GM12891 (cell line): ENCODE data around the gene DOCK11.
"Not testable (repeated sequence)": the region's sequence is repeated elsewhere in the genome, so short reads cannot be mapped to it uniquely, and the experiment has no call there.

Experiments used
- DNase-seq: peaks from one replicate; pipeline ENCODE4 v3.0.0; 2011; ENCODE audit warnings: low spot score; ENCODE audit not compliant: insufficient read length
- FAIRE-seq: peaks from 2 replicates; lab custom pipeline; 2011; peaks lifted over from hg19 to GRCh38; lab: Jason Lieb, UNC
- PAX5 ChIP-seq: IDR thresholded peaks from 2 replicates; pipeline ENCODE4 v1.6.1; 2011; ENCODE audit warnings: low read length, moderate library complexity, mild to moderate bottlenecking; ENCODE audit not compliant: insufficient read depth, severe bottlenecking
- POLR2A ChIP-seq: IDR thresholded peaks from 2 replicates; pipeline ENCODE4 v1.6.1; 2011; ENCODE audit warnings: low read depth, low read length, control low read depth
- POLR2AphosphoS5 ChIP-seq: IDR thresholded peaks from 2 replicates; pipeline ENCODE4 v1.6.1; 2011; ENCODE audit warnings: low read depth, low read length, control low read depth
- POU2F2 ChIP-seq: IDR thresholded peaks from 2 replicates; pipeline ENCODE4 v1.6.1; 2011; ENCODE audit warnings: low read depth, mild to moderate bottlenecking, control low read depth, low read length, moderate library complexity
- SPI1 ChIP-seq: IDR thresholded peaks from 2 replicates; pipeline ENCODE4 v1.6.1; 2011; ENCODE audit warnings: low read depth, low read length, control low read depth
- TAF1 ChIP-seq: IDR thresholded peaks from 2 replicates; pipeline ENCODE4 v1.6.1; 2011; ENCODE audit warnings: low read depth, low read length, control low read depth

Gene DOCK11

GRCh38 chrX:118698516-118699170 is 203.0 kb downstream of the DOCK11 start:
- DNase-seq, result no peak
- no peak for TF ChIP-seq POLR2A
- peak; percentile 90 for TF ChIP-seq SPI1
- no peak for FAIRE-seq

- DNase-seq (no peak), FAIRE-seq (peak; percentile 69)
- TF ChIP-seq PAX5 (no peak), POLR2A (no peak), SPI1 (no peak), TAF1 (no peak), POLR2AphosphoS5 (no peak), POU2F2 (no peak)
These were observed 207.1 kb downstream of the DOCK11 start for GRCh38 chrX:118702741-118703140.

DNA sequence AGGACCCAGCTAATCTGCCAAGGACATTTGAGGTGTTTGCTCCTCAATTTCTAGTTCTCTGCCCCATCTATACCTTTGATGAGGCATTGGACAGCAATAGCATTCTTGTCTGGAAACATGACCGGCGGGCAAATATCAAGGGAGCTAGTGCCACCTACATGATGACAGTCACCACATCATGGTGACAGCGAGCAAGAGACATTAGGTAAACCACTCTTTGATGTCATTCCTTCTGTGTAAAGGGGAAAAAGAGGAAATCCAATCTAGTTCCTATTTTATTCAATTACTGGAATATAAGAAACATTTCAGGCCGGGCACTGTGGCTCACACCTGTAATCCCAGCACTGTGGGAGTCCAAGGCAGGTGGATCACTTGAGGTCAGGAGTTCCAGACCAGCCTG is 211.1 kb downstream of the DOCK11 start:
- DNase-seq (no peak), FAIRE-seq (no peak)
- TF ChIP-seq POLR2A (no peak), POU2F2 (no peak), TAF1 (no peak), PAX5 (no peak), POLR2AphosphoS5 (no peak), SPI1 (no peak)

- TF ChIP-seq TAF1, result no peak
- TF ChIP-seq POLR2AphosphoS5, result no peak
- TF ChIP-seq POU2F2, result no peak
- no peak for TF ChIP-seq POLR2A
- TF ChIP-seq PAX5, result no peak
- TF ChIP-seq SPI1, result no peak
- FAIRE-seq (no peak), DNase-seq (no peak)
These were observed 218.9 kb downstream of the DOCK11 start for GRCh38 chrX:118714521-118714920.

DNA sequence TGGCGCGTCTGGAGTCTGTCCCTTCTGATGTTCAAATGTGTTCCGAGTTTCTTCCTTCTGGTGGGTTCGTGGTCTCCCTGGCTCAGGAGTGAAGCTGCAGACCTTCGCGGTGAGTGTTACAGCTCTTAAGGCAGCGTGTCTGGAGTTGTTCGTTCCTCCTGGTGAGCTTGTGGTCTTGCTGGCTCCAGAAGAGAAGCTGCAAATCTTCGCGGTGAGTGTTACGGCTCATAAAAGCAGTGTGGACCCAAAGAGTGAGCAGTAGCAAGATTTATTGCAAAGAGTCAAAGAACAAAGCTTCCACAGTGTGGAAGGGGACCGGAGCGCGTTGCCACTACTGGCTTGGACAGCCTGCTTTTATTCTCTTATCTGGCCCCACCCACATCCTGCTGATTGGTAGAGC is 220.3 kb downstream of the DOCK11 start:
- DNase-seq, FAIRE-seq: not testable (repeated sequence)

- not testable (repeated sequence) for DNase-seq, FAIRE-seq
These were observed 221.2 kb downstream of the DOCK11 start for GRCh38 chrX:118716833-118717232.

GRCh38 chrX:118717678-118718391 is 222.2 kb downstream of the DOCK11 start:
- DNase-seq (no peak), FAIRE-seq (no peak)
- TF ChIP-seq PAX5 (no peak), POLR2A (no peak), POLR2AphosphoS5 (no peak), TAF1 (no peak), SPI1 (no peak), POU2F2 (no peak)

DNA sequence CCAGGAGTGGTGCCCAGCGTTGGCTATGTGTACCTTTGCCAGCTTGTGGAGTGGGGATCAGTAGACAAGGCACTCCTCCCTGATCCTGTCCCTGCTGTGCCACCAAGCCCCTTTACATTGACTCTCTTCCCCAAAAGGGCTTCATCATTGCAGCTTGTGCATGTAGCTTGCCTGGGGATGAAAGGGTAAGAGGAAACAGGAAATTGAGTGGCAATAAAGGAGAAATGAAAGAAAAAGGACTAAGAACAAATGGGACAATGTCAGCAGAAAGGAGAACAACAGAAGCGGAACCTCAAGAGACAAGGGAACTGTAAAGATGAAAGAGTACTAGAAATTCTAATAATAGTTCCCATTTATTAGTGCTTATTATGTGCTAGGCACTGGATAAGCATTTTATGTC is 223.1 kb downstream of the DOCK11 start:
- TF ChIP-seq POU2F2, result no peak
- TF ChIP-seq SPI1, result no peak
- no peak for TF ChIP-seq POLR2AphosphoS5
- TF ChIP-seq TAF1, result no peak
- TF ChIP-seq PAX5, result no peak
- TF ChIP-seq POLR2A, result no peak
- FAIRE-seq (peak; percentile 33), DNase-seq (no peak)

GRCh38 chrX:118720058-118720707 is 224.6 kb downstream of the DOCK11 start:
- TF ChIP-seq SPI1 (no peak), TAF1 (no peak), PAX5 (no peak), POLR2AphosphoS5 (no peak), POU2F2 (no peak), POLR2A (no peak)
- FAIRE-seq (peak; percentile 38), DNase-seq (no peak)

DNA sequence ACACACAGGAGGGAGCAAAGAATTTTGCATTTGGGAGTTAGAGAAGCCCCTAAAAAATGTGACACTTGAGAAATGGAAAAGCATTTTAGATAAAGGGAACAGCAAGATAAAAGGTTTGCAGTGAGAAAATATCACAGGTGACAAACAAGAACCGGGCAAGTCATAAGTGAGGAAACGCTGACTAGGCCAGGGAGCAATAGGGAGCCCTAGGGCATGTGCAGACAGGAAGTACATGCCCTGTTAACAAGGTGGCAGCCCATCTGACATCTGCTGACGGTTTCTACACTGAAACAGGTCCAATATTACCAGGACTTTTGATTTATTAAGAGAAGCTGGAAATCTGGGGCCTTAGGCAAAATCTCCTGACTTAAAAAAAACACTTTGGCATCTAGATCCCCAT is 227.8 kb downstream of the DOCK11 start:
- TF ChIP-seq POLR2A (no peak), TAF1 (no peak), POU2F2 (no peak), PAX5 (no peak), POLR2AphosphoS5 (no peak), SPI1 (no peak)
- no peak for DNase-seq
- FAIRE-seq, result no peak
